ENCODE results near the gene KDM6A.
"Not testable (repeated sequence)": the region's sequence is repeated elsewhere in the genome, so short reads cannot be mapped to it uniquely, and the experiment has no call there.

KDM6A gene

DNA sequence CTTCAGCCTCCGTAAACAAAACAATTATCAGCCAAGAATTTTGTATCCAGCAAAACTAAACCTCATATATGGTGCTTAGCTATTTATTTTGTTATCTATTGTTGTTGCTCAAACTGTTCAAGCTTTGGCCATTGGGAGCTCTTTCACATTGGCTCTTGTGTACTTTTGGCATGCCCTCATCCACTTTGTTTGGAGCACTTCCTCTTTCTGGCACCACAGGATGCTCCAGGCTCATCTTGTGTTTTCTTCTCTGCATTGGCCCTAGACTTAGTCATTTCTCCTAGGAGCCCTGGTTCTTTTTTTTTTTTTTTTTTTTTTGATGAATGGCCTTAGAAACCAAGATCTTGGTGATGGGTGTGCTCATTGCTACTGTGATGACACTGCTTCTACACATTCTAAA lies 253.2 kb downstream of the KDM6A start:
- Mint-ChIP-seq H3K4me1 (no peaks in the 10 kb centered on the region), H3K9me3 (no peaks in the 10 kb centered on the region)

DNA sequence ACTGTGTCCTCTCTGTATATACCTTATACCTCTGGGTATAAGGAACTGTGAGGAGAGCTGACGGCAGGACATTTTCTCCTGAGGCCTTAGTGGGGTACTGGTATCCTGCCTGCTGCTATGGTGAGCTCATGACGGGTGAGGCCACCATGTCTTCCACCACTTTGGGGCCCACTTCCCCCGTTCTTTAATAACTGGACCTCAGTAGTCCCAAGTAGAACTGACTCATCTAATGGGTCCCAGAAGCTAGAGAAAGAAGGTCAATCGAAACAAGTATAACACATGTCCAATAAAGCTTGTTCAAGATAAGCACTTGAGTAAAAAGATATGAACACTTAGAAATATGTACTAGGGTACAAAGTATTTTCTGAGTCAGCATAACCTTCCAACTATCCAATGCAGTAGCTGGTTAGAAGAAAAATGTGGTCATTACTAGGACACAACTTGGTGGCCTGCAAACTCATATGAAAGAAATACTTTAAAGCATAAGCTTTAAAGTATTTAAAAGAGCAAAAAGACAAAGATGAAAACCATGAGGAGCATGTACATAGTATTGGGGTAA lies 256.0 kb downstream of the KDM6A start:
- Mint-ChIP-seq H3K27me3 (peaks cover 1% of the 10 kb centered on the region), H3K36me3 (peaks cover 3% of the 10 kb centered on the region), H3K9me3 (no peaks in the 10 kb centered on the region), H3K4me3 (no peak overlapping the region), H3K4me1 (no peaks in the 10 kb centered on the region), H3K27ac (no peak overlapping the region)

More for the DNA sequence above, 253.2 kb downstream of the KDM6A start:
- H3K27me3 Mint-ChIP-seq = peaks cover 1% of the 10 kb centered on the region
- no peak overlapping the region for H3K4me3 Mint-ChIP-seq
- peaks cover 3% of the 10 kb centered on the region for H3K36me3 Mint-ChIP-seq
- no peak overlapping the region for H3K27ac Mint-ChIP-seq

DNA sequence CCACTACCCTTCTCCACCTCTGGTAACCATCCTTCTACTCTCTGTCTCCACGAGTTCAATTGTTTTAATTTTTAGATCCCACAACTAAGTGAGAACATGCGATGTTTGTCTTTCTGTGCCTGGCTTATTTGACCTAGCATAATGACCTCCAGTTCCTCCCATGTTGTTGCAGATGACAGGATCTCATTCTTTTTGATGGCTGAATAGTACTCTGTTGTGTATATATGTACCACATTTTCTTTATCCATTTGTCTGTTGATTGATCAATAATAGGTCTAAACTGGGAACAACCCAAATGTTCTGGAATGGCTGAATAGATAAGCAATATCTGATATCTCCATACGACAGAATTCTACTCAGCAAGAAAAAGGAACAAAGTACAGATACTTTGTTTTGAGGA lies 260.5 kb downstream of the KDM6A start:
- Mint-ChIP-seq H3K9me3 (no peaks in the 10 kb centered on the region), H3K4me3 (no peak overlapping the region), H3K27me3 (no peaks in the 10 kb centered on the region), H3K4me1 (no peaks in the 10 kb centered on the region), H3K36me3 (peaks cover 3% of the 10 kb centered on the region), H3K27ac (no peak overlapping the region)

DNA sequence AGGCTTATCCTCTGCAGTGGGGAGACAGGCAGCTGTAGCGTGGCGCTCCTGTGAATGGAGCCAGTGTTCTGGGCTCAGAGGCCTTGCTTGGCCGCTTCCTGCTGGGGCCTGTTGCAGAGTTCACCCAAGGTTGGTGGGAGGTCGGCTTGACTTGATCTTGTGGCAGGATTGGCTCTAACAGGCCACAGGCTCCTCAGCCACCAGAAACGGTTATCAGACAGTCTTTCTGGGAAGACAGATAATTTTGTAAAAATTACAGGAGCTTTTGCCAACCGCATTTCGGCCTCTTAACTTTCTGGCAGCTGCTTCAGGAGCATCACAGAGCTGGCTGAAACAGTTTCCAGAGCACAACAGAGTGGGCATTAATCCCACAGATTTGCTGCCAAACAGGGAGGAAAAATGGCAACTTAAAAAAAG lies 261.3 kb downstream of the KDM6A start:
- Mint-ChIP-seq H3K27me3 (no peaks in the 10 kb centered on the region), H3K4me1 (no peaks in the 10 kb centered on the region)

DNA sequence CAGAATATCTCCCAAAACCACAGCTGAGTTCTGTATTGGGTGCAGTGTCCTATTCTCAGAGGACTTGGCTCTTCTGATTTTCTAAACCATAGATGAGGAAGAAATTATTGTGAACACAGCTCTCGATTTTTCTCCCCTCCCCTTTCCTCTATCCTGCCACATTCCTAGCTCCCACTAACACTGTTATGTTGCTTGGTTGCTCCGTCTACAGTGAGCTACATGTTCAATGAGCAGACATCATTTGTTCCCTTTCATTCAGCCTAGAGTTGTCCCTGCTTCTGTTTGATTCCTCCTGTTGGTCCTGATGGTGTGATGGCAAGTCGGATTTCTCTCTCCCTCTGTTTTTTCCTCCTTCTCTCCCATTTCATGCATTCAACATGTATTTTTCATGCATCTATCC lies 261.8 kb downstream of the KDM6A start:
- H3K9me3 Mint-ChIP-seq = no peaks in the 10 kb centered on the region
- peaks cover 3% of the 10 kb centered on the region for H3K36me3 Mint-ChIP-seq
- H3K27me3 Mint-ChIP-seq = no peaks in the 10 kb centered on the region
- H3K27ac Mint-ChIP-seq = no peak overlapping the region
- H3K4me1 Mint-ChIP-seq = no peaks in the 10 kb centered on the region
- H3K4me3 Mint-ChIP-seq = no peak overlapping the region

More for the DNA sequence above, 261.3 kb downstream of the KDM6A start:
- Mint-ChIP-seq H3K36me3 (peaks cover 3% of the 10 kb centered on the region), H3K9me3 (no peaks in the 10 kb centered on the region), H3K4me3 (no peak overlapping the region), H3K27ac (no peak overlapping the region)

DNA sequence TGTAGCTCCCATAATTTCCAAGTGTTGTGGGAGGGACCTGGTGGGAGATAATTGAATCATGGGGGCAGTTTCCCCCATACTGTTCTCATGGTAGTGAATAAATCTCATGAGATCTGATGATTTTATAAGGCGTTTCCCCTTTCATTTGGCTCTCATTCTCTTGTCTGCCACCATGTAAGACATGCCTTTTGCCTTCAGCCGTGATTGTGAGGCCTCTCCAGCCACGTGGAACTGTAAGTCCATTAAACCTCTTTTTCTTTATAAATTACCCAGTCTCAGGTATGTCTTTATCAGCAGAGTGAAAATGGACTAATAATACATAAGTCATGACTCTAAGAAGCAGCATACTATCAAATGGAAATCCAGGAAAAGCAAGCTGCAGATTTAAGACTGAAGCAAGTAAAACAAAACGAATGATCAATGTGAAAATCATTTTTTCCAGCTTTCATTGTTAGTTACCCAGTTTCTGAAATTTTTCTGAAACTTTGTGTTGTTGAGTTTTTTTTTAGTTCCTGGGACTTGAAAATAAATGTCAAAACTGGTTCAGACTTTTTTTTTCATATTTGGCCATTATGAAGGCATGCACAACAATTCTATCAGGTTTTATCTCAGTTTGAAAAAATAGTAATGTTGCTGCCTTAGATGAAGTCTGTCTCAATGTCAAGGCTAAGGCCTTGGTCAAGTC lies 262.5 kb downstream of the KDM6A start:
- H3K9me3 Mint-ChIP-seq, H3K27ac Mint-ChIP-seq, H3K4me1 Mint-ChIP-seq, H3K36me3 Mint-ChIP-seq, H3K4me3 Mint-ChIP-seq, H3K27me3 Mint-ChIP-seq: not testable (repeated sequence)

DNA sequence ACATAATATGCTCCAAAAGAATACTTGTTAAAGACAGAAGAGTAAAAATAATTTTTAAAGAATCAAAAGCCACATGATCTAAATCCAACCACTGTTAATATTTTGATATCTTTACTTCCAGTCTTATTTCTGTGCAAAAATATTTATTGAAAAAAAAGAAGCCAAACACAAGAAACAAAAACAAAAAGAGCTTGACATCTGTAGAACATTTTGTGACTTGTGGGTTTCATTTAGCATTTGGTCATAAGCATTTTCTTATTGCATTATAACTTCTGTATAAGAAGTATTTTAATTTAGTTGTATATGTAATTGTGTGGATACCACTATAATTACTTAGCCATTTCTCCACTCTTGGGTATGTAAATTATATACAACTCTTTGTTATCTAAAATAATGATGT lies 264.5 kb downstream of the KDM6A start:
- H3K27me3 Mint-ChIP-seq = no peaks in the 10 kb centered on the region
- H3K36me3 Mint-ChIP-seq = no peaks in the 10 kb centered on the region
- no peak overlapping the region for H3K4me3 Mint-ChIP-seq
- H3K4me1 Mint-ChIP-seq = no peaks in the 10 kb centered on the region
- no peaks in the 10 kb centered on the region for H3K9me3 Mint-ChIP-seq
- no peak overlapping the region for H3K27ac Mint-ChIP-seq

DNA sequence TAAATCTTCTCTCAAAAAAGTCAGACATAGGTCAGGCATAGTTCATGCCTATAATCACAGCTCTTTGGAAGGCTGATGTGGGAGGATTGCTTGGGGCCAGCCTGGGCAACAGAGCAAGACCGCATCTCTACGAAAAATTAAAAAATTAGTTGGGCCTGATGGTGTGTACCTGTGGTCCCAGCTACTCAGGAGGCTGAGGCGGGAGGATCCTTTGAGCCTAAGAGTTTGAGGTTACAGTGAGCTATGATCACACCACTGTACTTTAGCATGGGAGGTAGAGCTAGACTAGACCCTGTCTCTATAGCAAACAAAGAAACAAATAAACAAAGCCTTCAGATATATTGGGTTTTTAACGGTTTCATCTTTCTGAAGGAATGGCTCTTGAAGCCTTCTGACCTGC lies 265.5 kb downstream of the KDM6A start:
- Mint-ChIP-seq H3K4me1 (no peaks in the 10 kb centered on the region), H3K4me3 (no peak overlapping the region), H3K27me3 (no peaks in the 10 kb centered on the region), H3K36me3 (no peaks in the 10 kb centered on the region), H3K27ac (no peak overlapping the region), H3K9me3 (no peaks in the 10 kb centered on the region)

DNA sequence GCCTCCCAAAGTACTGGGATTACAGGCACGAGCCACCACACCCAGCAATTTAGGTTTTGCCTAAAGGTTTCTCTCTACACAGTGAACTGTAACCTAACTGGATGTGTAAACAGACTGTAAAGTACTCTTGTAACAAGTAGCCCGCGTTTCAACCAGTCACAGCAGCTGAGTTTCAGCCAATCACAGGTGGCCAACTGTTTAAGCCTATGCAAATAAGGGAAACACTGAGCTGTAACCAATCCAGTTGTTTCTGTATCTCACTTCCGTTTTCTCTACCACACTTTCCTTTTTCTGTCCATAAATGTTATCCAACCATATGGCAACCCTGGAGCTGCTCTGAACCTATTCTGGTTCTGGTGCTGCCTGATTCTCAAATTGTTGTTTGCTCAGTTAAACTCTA lies 267.8 kb downstream of the KDM6A start:
- H3K9me3 Mint-ChIP-seq = no peaks in the 10 kb centered on the region
- H3K27me3 Mint-ChIP-seq = no peaks in the 10 kb centered on the region
- H3K4me3 Mint-ChIP-seq = no peak overlapping the region
- H3K36me3 Mint-ChIP-seq = no peaks in the 10 kb centered on the region
- H3K4me1 Mint-ChIP-seq = no peaks in the 10 kb centered on the region
- no peak overlapping the region for H3K27ac Mint-ChIP-seq

DNA sequence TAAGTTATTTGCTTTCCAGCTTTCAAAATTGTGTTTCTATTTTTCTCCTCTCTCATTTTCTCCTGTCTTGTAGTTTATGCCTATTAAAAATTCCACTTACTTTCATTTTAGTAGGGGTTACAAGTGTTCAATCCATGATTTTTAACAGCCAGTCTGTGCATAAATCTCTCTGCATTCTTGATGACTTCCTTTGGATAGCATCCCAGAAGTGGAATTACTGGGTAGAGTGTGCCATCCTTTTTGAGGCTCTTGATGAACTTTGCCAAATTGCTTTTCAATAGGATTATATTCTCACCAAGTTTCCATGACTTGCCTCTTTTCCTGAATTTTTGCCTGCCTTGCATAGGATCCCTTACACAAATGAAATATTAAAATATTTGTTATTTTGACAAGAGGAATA lies 269.2 kb downstream of the KDM6A start:
- no peaks in the 10 kb centered on the region for H3K27me3 Mint-ChIP-seq

DNA sequence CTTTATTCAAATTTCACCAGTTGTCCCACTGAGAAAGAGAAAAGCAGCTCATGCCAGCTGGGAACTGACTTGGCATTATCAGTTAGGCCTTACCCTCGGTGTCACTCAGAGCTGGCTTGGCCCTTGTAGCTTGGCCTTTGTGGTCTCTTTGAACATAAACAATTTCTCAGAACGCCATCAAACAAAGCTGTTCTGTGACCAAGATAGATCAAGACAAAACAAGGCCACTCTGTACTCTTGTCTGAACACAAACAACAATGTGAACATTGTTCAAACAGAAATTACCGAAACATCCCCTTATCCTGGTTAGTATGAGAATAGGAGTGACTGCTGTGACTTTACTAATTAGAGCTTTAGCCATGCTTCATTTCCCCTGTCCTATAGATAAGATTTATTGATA lies 270.5 kb downstream of the KDM6A start:
- Mint-ChIP-seq H3K4me3 (no peak overlapping the region), H3K4me1 (no peaks in the 10 kb centered on the region), H3K36me3 (no peaks in the 10 kb centered on the region), H3K27ac (no peak overlapping the region), H3K27me3 (no peaks in the 10 kb centered on the region), H3K9me3 (no peaks in the 10 kb centered on the region)

More for the DNA sequence above, 269.2 kb downstream of the KDM6A start:
- Mint-ChIP-seq H3K4me3 (no peak overlapping the region), H3K36me3 (no peaks in the 10 kb centered on the region), H3K27ac (no peak overlapping the region), H3K4me1 (no peaks in the 10 kb centered on the region), H3K9me3 (no peaks in the 10 kb centered on the region)

DNA sequence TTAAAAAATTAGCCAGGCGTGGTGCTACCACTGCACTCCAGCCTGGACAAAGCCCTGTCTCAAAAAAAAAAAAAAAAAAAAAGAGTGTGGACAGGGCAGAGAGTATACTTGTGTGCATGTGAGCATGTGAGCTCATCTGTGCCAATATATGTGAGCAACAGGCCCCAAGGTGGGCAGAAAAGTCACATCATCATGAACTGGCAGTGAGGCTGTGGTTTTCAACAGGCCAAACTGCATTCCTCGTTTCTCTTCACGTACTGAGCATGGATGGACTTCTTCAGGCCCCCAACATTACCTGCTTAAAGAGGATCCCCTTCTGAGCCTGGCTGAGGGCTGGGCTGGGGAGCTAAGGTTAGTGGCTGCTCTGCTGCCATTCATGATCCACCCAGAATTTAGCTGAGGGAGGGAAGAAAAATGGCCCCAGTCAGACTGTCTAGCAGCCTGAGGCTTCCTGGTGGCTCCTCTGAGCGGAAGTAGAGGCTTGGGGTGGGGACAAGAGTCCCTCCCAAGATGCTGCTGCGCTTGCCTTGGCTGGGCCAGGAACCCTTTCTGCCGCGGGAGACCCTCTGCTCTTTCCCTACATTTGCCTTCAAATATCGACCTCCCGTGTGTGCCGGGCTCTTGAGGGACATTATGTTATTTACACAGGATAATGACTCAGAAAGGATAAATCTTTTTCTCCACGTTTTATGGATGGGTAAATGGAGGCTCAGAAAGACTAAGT lies 272.7 kb downstream of the KDM6A start:
- Mint-ChIP-seq H3K4me1 (no peaks in the 10 kb centered on the region), H3K4me3 (no peak overlapping the region), H3K27me3 (no peaks in the 10 kb centered on the region), H3K27ac (no peak overlapping the region), H3K36me3 (no peaks in the 10 kb centered on the region), H3K9me3 (no peaks in the 10 kb centered on the region)

DNA sequence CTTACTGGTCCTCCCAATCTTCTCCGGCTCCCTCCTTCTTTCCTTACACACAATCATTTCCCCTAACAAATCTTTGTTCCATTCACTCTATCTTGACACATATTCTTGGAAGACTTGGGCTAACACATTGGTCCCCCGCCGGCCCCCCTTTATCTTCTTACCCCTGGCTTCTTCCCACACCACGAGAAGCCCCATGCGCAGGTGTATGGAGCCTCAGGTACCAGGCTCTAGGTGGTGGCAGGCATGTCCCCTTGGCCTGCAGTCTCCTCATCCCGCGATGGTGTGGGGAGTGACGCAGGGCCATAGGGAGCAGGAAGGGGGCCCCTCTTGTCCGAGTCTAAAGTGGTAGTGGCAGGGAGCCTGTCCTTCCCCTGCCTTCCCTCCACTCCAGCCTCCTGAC lies 277.8 kb downstream of the KDM6A start:
- Mint-ChIP-seq H3K27ac (no peak overlapping the region), H3K4me3 (no peak overlapping the region), H3K4me1 (no peaks in the 10 kb centered on the region), H3K36me3 (no peaks in the 10 kb centered on the region), H3K27me3 (no peaks in the 10 kb centered on the region), H3K9me3 (no peaks in the 10 kb centered on the region)

DNA sequence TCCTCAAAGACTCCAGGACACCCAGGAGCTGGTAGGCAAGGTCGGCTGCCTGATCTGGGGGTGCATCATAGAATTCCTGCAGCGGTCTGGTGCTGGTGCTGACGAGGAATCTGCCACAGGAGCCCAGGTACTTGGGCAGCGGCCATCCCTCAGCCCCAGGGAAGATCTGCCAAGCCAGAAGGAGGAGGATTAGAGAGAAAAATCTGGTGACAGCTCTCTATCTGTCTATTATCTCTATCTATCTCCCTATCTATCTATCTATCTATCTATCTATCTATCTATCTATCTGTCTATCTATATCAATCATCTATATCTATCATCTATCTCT lies 281.0 kb downstream of the KDM6A start:
- Mint-ChIP-seq H3K4me1 (no peaks in the 10 kb centered on the region), H3K36me3 (no peaks in the 10 kb centered on the region), H3K4me3 (no peak overlapping the region), H3K9me3 (no peaks in the 10 kb centered on the region), H3K27me3 (no peaks in the 10 kb centered on the region), H3K27ac (no peak overlapping the region)

DNA sequence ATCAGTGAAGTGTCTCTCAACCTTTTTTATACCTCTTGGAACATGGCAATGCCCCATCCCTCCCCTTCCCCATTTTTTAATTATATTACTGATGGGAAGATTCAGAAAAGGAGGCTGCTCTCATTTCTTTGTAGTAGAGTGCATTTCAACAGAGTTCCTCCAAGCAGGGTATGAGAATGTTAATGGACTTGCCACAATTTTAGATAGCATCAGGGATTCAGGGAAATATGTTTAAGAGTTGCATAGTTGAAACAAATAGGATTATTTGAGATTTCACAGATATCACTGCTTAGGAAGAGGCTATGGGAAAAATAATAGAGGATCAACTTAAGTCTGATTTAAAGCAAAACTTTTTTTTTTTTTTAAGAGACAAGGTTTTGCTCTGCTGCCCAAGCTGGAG lies 281.5 kb downstream of the KDM6A start:
- no peak overlapping the region for H3K27ac Mint-ChIP-seq

DNA sequence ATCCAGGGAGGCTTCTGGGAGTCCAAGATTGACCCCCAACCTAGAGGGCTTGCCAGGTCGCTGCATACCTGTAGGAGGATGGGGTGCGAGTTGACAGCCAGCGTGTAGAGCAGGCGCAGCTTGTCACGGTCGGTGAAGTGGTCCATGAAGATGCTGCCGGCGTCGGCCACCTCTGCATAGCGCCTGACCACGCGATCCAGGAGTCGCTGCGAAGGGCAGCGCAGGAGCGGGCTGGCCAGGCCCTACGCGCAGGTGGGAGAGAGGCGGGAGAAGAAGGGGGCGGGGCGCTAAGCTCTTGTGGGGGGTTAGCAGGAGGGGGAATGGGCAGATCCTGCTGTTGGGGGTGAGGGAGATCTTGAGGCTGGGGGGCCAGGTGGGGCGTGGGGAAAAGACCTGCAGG lies 284.7 kb downstream of the KDM6A start:
- no peak overlapping the region for H3K27ac Mint-ChIP-seq
- no peak overlapping the region for H3K4me3 Mint-ChIP-seq
- H3K27me3 Mint-ChIP-seq = no peaks in the 10 kb centered on the region
- no peaks in the 10 kb centered on the region for H3K36me3 Mint-ChIP-seq
- no peaks in the 10 kb centered on the region for H3K9me3 Mint-ChIP-seq
- H3K4me1 Mint-ChIP-seq = no peaks in the 10 kb centered on the region

More for the DNA sequence above, 281.5 kb downstream of the KDM6A start:
- Mint-ChIP-seq H3K4me1 (no peaks in the 10 kb centered on the region), H3K27me3 (no peaks in the 10 kb centered on the region), H3K36me3 (no peaks in the 10 kb centered on the region), H3K9me3 (no peaks in the 10 kb centered on the region), H3K4me3 (no peak overlapping the region)
